Measurements from ENCODE around the gene HEATR9. TPM values are rescaled to one million over a fixed set of nuclear protein-coding genes. Genes with fewer than 3 reads are reported as not detected.

HEATR9 gene
- total and polyA plus RNA-seq, 2 of the 13 experiments (the other 11 are each of a cell fraction or from before 2014, with no cell fraction given) = not detected

GRCh38 chr17:35808962-35809854 lies 59.5 kb downstream of the HEATR9 start, which contains the start of gene TAF15 (continued):
- TF ChIP-seq ZNF280D (CRISPR knock-in tag; IDR thresholded peaks at IDR 0.05) = no peak
- peak; percentile 87; the same call in 1 of the 2 replicates for TF ChIP-seq ZNF598 (CRISPR knock-in tag; IDR thresholded peaks at IDR 0.05; ENCODE audit: borderline replicate concordance)
- no peak for TF ChIP-seq TRIM24 (CRISPR knock-in tag; IDR thresholded peaks at IDR 0.05)
- 0 out of 2 replicates have a peak, but pooled peaks have one; percentile 44 for TF ChIP-seq MED13 (CRISPR knock-in tag; IDR thresholded peaks at IDR 0.05)
- no peak for TF ChIP-seq RBM22 (optimal IDR thresholded peaks at IDR 0.05; ENCODE audit: low read length)
- no peak for TF ChIP-seq MAFF (IDR thresholded peaks at IDR 0.05; ENCODE audit: low read depth, low read length)
- no peak for TF ChIP-seq MTA1 (CRISPR knock-in tag; IDR thresholded peaks at IDR 0.05; ENCODE audit: borderline replicate concordance)
- TF ChIP-seq ZNF17 (CRISPR knock-in tag; IDR thresholded peaks at IDR 0.05) = no peak; the same call in 1 of the 2 replicates
- peak; percentile 68; the same call in 1 of the 2 replicates for TF ChIP-seq NKX3-1 (CRISPR knock-in tag; IDR thresholded peaks at IDR 0.05)
- TF ChIP-seq KLF13 (CRISPR knock-in tag; IDR thresholded peaks at IDR 0.05) = no peak
- peak; percentile 97 for TF ChIP-seq RBM39 (IDR thresholded peaks at IDR 0.05; ENCODE audit: low read depth, low read length, poor library complexity, severe bottlenecking)
- peak; percentile 73; the same call in 1 of the 2 replicates for TF ChIP-seq ZFP82 (CRISPR knock-in tag; IDR thresholded peaks at IDR 0.05; ENCODE audit: borderline replicate concordance)
- no peak for TF ChIP-seq ZKSCAN8 (CRISPR knock-in tag; IDR thresholded peaks at IDR 0.05; ENCODE audit: borderline replicate concordance)
- TF ChIP-seq TERF1 (CRISPR knock-in tag; IDR thresholded peaks at IDR 0.05) = no peak; the same call in 1 of the 2 replicates
- no peak for TF ChIP-seq PHB2 (IDR thresholded peaks at IDR 0.05; ENCODE audit: partially characterized antibody)
- TF ChIP-seq THAP9 (CRISPR knock-in tag; IDR thresholded peaks at IDR 0.05; ENCODE audit: borderline replicate concordance) = peak; percentile 98
- TF ChIP-seq ZBTB46 (CRISPR knock-in tag; IDR thresholded peaks at IDR 0.05; ENCODE audit: borderline replicate concordance) = no peak
- no peak for TF ChIP-seq SRSF9 (IDR thresholded peaks at IDR 0.05; ENCODE audit: borderline replicate concordance, insufficient read depth, low read depth, low read length, poor library complexity, severe bottlenecking)
- 0 out of 2 replicates have a peak, but pooled peaks have one; percentile 41 for TF ChIP-seq KLF11 (CRISPR knock-in tag; IDR thresholded peaks at IDR 0.05)

Data from HepG2 (cell line).